Kidney (tissue), 22 donors: ENCODE data around the gene SWT1. TPM values are rescaled to one million over a fixed set of nuclear protein-coding genes. Genes with fewer than 3 reads are reported as not detected.
A peak's percentile ranks its signal among the peaks of the same experiment; 100 is the strongest.

Experiments
- DNase-seq, 5 donors: peaks; one replicate each; pipeline ENCODE4 v3.0.0-alpha.2; 2013 to 2020
- FAIRE-seq: peaks from 2 replicates; lab custom pipeline; 2012; peaks lifted over from hg19 to GRCh38; lab: Jason Lieb, UNC
- H3K27ac ChIP-seq, 2 donors: one replicate each; pipeline ENCODE4 v1.7.0; 2013; ENCODE audit warnings: low read depth in 2 of 2, low read length in 2 of 2, inconsistent platforms in 1 of 2
- H3K27me3 ChIP-seq: one replicate; pipeline ENCODE4 v1.7.1; 2013; ENCODE audit warnings: low read length, inconsistent platforms; ENCODE audit not compliant: control insufficient read depth, insufficient read depth
- H3K36me3 ChIP-seq, 3 donors: one replicate each; pipeline versions ENCODE4 v1.7.0 to v1.7.1; 2013; ENCODE audit warnings: low read length in 3 of 3, control low read depth in 1 of 3, inconsistent platforms in 1 of 3; ENCODE audit not compliant: insufficient read depth in 3 of 3, control insufficient read depth in 2 of 3
- H3K4me1 ChIP-seq, 3 donors: one replicate each; pipeline versions ENCODE4 v1.7.0 to v1.7.1; 2013; ENCODE audit warnings: low read length in 3 of 3, inconsistent platforms in 1 of 3, low read depth in 1 of 3; ENCODE audit not compliant: control insufficient read depth in 2 of 3, insufficient read depth in 2 of 3
- H3K4me3 ChIP-seq, 3 donors: one replicate each; pipeline versions ENCODE4 v1.7.0 to v1.8.1; 2013; ENCODE audit warnings: low read length in 3 of 3, control low read depth in 1 of 3, inconsistent platforms in 1 of 3
- H3K9ac ChIP-seq, 3 donors: one replicate each; pipeline versions ENCODE4 v1.7.0 to v1.7.1; 2013; ENCODE audit warnings: low read length in 3 of 3, control low read depth in 1 of 3, inconsistent platforms in 1 of 3
- H3K9me3 ChIP-seq, 3 donors: one replicate each; pipeline versions ENCODE4 v1.7.0 to v1.7.1; 2013; ENCODE audit warnings: low read length in 3 of 3, control low read depth in 1 of 3, inconsistent platforms in 1 of 3; ENCODE audit not compliant: control insufficient read depth in 2 of 3, insufficient read depth in 1 of 3
- CTCF ChIP-seq: IDR thresholded peaks from 3 replicates; pipeline ENCODE4 v1.5.1; 2012; ENCODE audit warnings: mild to moderate bottlenecking, moderate library complexity, borderline replicate concordance; ENCODE audit not compliant: insufficient read depth; ENCODE audit errors: extremely low read depth
- intact Hi-C: fragments of 100-400 bp; cut with DNase I; formaldehyde crosslinking; loops from one replicate; pipeline ENCODE4 v1.11.1; 2022
- long read RNA-seq, 10 donors: library from polyadenylated mRNA in 1 of 10; unstranded in 1 of 10; transcript quantifications; one replicate each; pipeline ENCODE4 v2.0.0 and lab custom pipeline, GENCODE V29; 2021 to 2026
- polyA plus RNA-seq: library from polyadenylated mRNA; stranded (reverse); fragments of 350-450 nt; fragmentation: Illumina TruSeq; extraction: RNeasy Lipid Tissue Mini Kit (QIAGEN cat#74804); gene quantifications from one replicate; pipeline ENCODE4 v1.2.3, GENCODE V29; 2014; ENCODE audit warnings: low read depth, low replicate concordance; ENCODE audit not compliant: insufficient read depth
- total RNA-seq: library from RNA; stranded (reverse); fragmentation: NEBNext Ultra II Directional; extraction: Animal tissue kit (Norgen Biotek cat#: 25700); gene quantifications from one replicate; pipeline ENCODE4 v1.2.1, GENCODE V29; 2021
- donor health status: control.
- donor health status: control.
- donor health status: control.
- donor health status: control.
- donor health status: control.
- donor health status: DM: yes; HTN: yes; CAD: no.
- donor health status: Normal renal cell carcinoma (clear cell type).

The SWT1 gene
- total RNA-seq = 6.5 TPM
- 2.9 TPM for polyA plus RNA-seq
- long read RNA-seq, donor 1 = 0 reads
- long read RNA-seq, donor 2 = 0 reads
- long read RNA-seq, donor 3 = 0 reads
- long read RNA-seq, donor 4, partial matches to known transcripts = 0 of 1 reads
- long read RNA-seq, donor 4, other reads (novel, unspliced or antisense) = 0 of 1 reads
- long read RNA-seq, donor 5 = 0 reads
- long read RNA-seq, donor 6 = 0 reads
- long read RNA-seq, donor 7, partial matches to known transcripts = 0 of 5 reads
- long read RNA-seq, donor 7, other reads (novel, unspliced or antisense) = 2 of 5 reads
- long read RNA-seq, donor 8 = 0 reads
- long read RNA-seq, donor 9 = 0 reads
- long read RNA-seq, donor 10 = 0 reads

GRCh38 chr1:185156854-185157598, at the start of gene SWT1, which contains the start of gene TRMT1L:
Gene SWT1, plus strand, starts transcription at chr1:185157167. Its CDS starts 3,675 bp downstream, at chr1:185160842.
Gene TRMT1L, minus strand, starts transcription at chr1:185156953. Its CDS starts 241 bp downstream, at chr1:185156712.
- Histone ChIP-seq H3K4me1 (peaks cover 0 to 25% (median 8%) of the 10 kb centered on the region in 3 donors), H3K4me3 (peak within 1 kb of the TSS; percentile 92 to 95 (median 94)), H3K36me3 (no peaks in the 10 kb centered on the region), H3K9me3 (no peaks in the 10 kb centered on the region), H3K27me3 (no peaks in the 10 kb centered on the region), H3K27ac (peak within 1 kb of the TSS; percentile 99 to 100), H3K9ac (peak within 1 kb of the TSS; percentile 91 to 98 (median 97))
- no peak for TF ChIP-seq CTCF
- peak; percentile 99 to 100 (median 100) for DNase-seq
- peak; percentile 98 for FAIRE-seq
- intact Hi-C loops = no loop called here

- no peaks in the 10 kb centered on the region for H3K36me3 ChIP-seq
- intact Hi-C loops = no loop called here
- DNase-seq = no peak
- peak; percentile 13 for FAIRE-seq
- peaks cover 0 to 9% (median 0%) of the 10 kb centered on the region in 3 donors for H3K9me3 ChIP-seq
- no peaks in the 10 kb centered on the region for H3K4me1 ChIP-seq
- no peak overlapping the region for H3K27ac ChIP-seq
- H3K9ac ChIP-seq = no peak overlapping the region
- H3K4me3 ChIP-seq = no peak overlapping the region
- H3K27me3 ChIP-seq = no peaks in the 10 kb centered on the region
- no peak for TF ChIP-seq CTCF
Measured at GRCh38 chr1:185108321-185108720, 48.6 kb upstream of the SWT1 start.

GRCh38 chr1:185110145-185110544, 46.8 kb upstream of the SWT1 start:
- intact Hi-C loops = no loop called here
- no peaks in the 10 kb centered on the region for H3K4me1 ChIP-seq
- TF ChIP-seq CTCF = no peak
- FAIRE-seq (no peak), DNase-seq (no peak)
- no peaks in the 10 kb centered on the region for H3K27me3 ChIP-seq
- no peaks in the 10 kb centered on the region for H3K36me3 ChIP-seq
- no peak overlapping the region for H3K27ac ChIP-seq
- no peak overlapping the region for H3K9ac ChIP-seq
- peaks cover 0 to 9% (median 0%) of the 10 kb centered on the region in 3 donors for H3K9me3 ChIP-seq
- no peak overlapping the region for H3K4me3 ChIP-seq
